Ramos (cell line): ENCODE data around the gene GLRX.
"Not testable (repeated sequence)": the region's sequence is repeated elsewhere in the genome, so short reads cannot be mapped to it uniquely, and the experiment has no call there.

Source experiments
- in situ Hi-C: fragments of 300-500 bp; cut with MboI; formaldehyde crosslinking; loops from one replicate; pipeline ENCODE4 v1.14.3; 2022; ENCODE audit warnings: low sequenced_read_pairs; ENCODE audit not compliant: unreplicated experiment

The GLRX gene

GRCh38 chr5:95811461-95812073 lies 11.0 kb downstream of the GLRX start:
- in situ Hi-C loops, result not testable (repeated sequence)

DNA sequence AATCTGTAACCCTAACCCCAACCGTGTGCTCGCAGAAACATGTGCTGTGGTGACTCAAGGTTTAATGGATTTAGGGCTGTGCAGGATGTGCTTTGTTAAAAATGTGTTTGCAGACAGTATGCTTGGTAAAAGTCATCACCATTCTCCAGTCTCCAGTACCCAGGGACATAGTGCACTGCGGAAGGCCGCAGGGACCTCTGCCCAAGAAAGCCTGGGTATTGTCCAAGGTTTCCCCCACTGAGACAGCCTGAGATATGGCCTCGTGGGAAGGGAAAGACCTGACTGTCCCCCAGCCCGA lies 11.5 kb downstream of the GLRX start:
- in situ Hi-C loops, result not testable (repeated sequence)

DNA sequence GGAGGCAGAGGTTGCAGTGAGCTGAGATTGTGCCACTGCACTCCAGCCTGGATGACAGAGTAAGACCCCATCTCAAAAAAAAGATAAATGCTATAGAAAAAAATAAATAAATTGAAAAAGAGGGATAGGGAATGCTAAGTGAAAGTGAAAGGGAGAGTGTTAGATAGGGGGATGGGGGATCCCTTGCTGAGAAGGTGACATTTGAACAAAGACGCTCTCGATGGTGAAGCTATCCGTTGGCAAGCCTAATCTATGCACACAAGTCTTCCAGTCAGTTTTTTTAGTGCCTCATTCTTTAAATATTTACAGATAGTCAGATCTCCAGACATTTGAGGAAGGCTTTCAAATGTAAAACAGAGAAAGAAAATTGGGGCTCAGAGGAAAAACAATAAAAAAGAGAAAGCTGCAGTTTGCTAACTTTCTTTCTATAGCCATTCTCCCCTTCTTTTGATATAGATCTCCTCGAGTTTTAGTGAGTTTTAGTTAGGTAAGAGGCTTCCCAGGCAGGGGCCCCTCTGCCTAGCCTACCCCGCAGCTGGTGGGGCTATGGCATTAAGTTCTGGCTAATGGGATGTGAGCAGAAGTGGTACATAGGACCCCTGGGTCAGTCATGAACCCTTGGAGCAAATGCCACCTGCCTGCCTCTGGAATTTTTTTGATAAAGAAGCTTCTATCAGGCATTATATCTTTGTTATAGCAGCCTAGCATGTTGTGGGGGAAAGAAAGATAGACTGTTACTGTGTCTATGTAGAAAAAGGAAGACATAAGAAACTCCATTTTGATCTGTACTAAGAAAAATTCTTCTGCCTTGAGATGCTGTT lies 12.0 kb downstream of the GLRX start:
- in situ Hi-C loops, result no loop called here

DNA sequence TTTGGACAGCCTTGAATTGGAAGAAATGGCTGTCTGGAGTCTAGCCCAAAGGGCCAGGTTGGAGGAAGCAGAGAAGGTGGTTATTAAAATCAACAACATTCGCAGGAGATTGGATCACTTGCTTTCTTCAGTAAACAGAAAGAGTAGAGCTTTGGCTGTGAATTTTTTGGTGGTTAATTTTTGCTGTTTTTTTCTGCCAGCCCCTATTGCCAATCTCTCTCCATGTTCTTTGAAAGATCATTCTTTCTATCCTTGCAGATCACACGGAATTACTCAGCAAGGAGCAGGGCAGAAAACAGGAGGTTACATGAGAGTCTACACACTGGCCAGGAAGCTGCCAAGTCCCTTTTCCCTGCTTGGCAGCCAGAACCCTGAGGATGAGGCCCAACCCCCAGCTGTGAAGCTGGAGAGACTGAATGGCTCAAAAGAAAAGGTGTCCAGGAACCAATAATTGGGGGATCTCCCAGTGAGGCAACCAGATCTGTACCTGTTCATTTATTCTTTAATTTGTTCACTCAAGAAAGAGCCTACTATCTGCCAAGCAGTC lies 13.0 kb downstream of the GLRX start:
- in situ Hi-C loops, result no loop called here

DNA sequence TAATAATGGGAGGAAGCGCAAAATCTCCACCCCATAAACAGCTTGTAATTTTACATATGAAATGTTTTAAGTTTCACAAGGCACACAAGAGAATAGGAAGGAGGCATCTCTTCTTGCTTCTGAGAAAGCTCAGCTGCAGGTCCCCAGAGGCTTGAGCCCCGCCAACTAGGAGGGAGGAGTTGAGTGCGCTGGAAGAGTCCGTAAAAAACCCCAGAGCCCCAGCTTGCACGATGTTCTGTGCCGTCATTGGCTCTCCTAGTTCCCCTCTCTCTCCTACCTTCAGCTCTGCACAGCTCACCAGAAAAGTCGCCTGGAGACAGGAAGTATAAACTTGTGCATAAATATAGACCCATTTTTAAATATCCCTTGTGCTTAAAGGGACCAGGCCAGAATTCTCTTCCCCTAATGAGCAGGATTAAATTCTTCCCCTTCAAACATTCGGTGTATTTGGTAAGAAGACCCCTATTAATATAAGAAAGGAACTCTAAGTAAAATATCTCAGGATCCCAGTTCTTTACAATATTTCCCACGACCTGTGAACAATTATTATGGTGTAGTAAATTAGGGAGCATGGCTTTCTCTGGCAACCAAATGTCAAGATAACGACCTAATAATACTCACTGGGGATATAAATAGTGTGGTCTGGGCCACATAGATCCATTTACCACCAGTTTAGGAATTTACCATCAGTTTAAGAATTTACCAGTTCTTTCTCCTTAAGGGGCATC lies 13.7 kb downstream of the GLRX start:
- in situ Hi-C loops, result no loop called here

- in situ Hi-C loops, result no loop called here
Observed at GRCh38 chr5:95808013-95808685, 14.4 kb downstream of the GLRX start.

DNA sequence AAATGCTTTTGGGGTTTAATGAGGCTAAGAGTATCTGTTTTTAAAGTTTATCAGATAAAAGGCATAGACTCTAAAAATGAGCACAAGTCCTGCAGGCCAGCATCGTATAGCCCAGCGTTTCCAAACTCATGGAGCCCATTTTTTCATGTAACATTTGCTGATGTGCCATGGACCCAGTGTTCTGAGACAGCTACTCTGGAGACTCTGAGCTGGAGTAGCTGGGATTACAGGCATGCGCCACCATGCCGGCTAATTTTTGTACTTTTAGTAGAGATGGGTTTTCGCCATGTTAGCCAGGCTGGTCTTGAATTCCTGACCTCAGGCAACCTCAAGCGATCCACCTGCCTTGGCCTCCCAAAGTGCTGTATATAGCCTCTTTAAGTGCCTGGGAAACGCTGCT lies 15.8 kb downstream of the GLRX start:
- in situ Hi-C loops, result no loop called here

DNA sequence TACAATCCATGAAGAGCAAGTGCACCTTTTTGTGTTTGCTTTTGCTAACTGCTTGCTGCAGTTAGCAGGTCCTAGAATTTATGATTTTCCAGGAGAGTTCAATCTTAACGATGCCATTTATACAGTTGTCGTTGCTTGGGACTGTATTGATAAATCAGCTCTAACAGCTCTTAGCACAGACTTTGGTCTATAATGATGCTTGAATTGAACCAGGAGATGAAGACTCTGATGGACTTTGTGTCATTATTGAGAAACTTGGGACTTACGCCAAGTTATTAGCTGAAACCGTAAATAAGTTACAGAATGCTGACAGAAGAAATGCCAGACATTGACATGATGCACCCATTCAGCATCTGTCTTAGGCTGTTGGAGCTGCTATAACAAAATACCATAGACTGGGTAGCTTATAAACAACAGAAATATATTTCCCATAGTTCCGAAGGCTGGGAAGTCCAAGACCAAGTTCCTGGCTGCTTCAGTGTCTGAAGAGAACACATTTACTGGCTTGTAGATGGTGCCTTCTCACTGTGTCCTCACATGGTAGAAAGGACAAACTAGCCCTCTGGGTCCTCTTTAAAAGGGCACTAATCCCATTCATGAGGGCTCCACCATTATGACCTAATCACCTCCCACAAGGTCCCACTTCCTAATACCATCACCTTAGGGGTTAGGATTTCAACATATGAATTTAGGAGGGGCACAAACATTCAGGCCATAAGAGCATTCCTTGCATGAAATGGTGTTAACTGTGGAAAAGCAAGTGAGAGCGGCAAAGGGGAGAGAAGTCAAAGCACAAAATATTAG lies 17.6 kb downstream of the GLRX start:
- in situ Hi-C loops, result no loop called here

GRCh38 chr5:95803271-95804148 lies 19.0 kb downstream of the GLRX start:
- in situ Hi-C loops, result no loop called here

- in situ Hi-C loops, result no loop called here
Observed at GRCh38 chr5:95801961-95802360, 20.6 kb downstream of the GLRX start.

GRCh38 chr5:95801532-95801931 lies 21.0 kb downstream of the GLRX start:
- in situ Hi-C loops, result no loop called here

GRCh38 chr5:95800553-95800952 lies 22.0 kb downstream of the GLRX start:
- in situ Hi-C loops, result no loop called here

GRCh38 chr5:95799191-95799835 lies 23.2 kb downstream of the GLRX start:
- in situ Hi-C loops, result no loop called here

- in situ Hi-C loops, result no loop called here
Observed at GRCh38 chr5:95798545-95798944, 24.0 kb downstream of the GLRX start.

DNA sequence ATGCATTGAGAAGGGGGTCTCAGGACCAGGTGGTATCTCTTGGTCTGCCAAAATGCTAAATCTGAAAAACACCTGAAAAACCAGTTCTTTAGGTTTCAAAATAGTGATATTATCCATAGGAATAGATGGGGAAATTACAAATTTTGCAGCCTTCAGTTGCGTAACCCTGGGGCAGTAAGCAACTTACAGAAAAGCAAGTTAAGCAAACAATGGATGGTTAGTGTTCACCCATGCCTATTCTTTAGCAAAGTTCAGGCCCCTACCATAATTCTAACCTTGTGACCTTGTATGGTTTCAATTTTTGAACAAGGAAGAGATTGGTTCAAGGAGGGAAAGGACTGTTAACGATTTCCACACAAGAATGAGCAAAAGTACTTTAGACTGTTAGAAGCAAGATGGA lies 24.5 kb downstream of the GLRX start:
- in situ Hi-C loops, result no loop called here

DNA sequence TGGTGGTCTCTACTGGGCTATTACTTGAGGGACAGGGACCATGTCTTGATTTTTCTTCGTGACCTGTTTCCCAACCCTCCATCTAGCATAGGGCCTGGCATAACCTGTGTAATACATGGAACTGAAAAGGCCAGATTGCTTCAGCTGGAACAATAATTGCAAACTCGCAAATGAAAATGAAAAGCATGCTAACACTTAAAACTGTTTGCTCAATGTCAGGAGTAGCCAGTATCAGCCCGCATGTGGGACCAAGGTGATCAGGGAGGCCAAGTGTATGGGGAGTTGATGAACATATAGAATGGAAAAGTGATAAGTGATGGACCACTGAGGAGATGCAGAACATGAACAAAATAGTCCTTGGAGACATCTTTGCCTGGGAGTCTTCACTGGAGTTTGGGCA lies 25.2 kb downstream of the GLRX start:
- in situ Hi-C loops, result no loop called here

- in situ Hi-C loops, result no loop called here
Observed at GRCh38 chr5:95794070-95794516, 28.4 kb downstream of the GLRX start.

DNA sequence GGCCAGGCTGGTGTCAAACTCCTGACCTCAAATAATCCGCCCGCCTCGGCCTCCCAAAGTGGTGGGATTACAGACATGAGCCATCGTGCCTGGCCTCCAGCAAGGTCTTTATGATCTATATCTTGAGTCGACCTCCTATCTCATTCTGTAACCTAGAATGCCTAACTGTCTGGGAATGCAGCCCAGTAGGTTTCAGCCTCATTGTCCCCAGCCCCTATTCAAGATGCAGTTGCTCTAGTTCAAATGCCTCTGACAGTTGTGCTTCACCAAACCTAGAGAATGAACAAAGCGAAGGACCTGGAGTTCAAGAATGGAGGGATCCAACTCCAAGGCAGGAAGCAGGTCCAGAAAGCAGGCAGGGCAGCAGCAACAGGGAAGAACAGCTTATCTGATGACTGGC lies 30.8 kb downstream of the GLRX start:
- in situ Hi-C loops, result no loop called here
